HG03064 (cell line): ENCODE measurements around the gene GRID1.
A peak's percentile ranks its signal among the peaks of the same experiment; 100 is the strongest.

Source experiments
- ATAC-seq: cut with Tn5 transposase; IDR thresholded peaks from one replicate; pipeline ENCODE4 v1.9.1; 2021; ENCODE audit warnings: low read depth; ENCODE audit not compliant: unreplicated experiment

The GRID1 gene

GRCh38 chr10:86366033-86366901 is at the start of gene GRID1:
Gene GRID1 (minus strand): TSS chr10:86366795.
- no peak for ATAC-seq

DNA sequence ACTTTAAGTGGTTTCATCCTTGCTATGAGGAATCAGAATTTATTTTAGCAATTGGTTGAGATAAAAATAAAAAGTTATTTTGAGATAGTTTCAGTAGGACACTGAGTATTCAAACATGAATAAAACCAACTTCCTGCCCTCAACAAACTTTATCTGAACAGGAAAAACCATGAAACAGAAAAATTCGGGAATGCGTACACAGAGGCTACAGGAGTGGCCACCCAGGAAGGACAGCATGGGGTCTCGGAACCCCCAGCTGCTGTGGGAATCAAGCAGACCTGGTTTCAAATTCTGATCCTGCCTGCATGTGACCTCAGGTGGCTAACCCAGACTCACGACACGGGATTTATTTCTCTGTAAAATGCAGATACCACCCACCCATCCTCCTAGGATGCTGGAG is 49.0 kb upstream of the GRID1 start:
- ATAC-seq, result no peak

- ATAC-seq, result no peak
Measured at GRCh38 chr10:86415116-86415515, 48.5 kb upstream of the GRID1 start.

- peak; percentile 72 for ATAC-seq
Measured at GRCh38 chr10:86413046-86413728, 46.6 kb upstream of the GRID1 start.

DNA sequence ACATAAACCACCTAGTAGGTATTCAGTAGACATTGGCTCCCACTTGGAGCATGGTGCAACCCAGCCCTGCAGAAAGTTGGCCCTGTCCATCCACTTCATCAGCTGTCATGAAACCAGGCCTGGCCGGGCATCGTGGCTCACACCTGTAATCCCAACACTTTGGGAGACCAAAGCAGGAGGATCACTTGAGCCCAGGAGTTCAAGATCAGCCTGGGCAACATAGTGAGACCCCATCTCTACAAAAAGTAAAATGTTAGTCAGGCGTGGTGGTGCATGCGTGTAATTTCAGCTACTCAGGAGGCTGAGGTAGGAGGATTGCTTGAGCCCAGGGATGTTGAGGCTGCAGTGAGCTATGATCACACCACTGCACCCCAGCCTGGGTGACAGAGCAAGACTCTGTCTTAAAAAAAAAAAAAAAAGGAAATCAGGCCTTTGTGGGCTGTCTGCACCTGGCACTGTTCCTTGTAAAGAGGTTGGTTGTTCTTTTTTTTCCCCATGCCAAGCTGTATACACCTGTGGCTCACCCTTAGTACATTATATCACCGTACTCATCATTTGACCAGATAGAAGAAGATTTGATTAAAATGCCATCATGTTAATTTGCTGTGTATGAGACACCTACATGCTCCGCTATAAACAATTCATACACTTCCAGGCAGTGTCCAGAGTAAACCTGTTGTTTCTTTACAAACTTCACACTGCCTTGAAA is 45.4 kb upstream of the GRID1 start:
- ATAC-seq, result no peak

GRCh38 chr10:86411281-86411841 is 44.8 kb upstream of the GRID1 start:
- peak; percentile 48 for ATAC-seq

DNA sequence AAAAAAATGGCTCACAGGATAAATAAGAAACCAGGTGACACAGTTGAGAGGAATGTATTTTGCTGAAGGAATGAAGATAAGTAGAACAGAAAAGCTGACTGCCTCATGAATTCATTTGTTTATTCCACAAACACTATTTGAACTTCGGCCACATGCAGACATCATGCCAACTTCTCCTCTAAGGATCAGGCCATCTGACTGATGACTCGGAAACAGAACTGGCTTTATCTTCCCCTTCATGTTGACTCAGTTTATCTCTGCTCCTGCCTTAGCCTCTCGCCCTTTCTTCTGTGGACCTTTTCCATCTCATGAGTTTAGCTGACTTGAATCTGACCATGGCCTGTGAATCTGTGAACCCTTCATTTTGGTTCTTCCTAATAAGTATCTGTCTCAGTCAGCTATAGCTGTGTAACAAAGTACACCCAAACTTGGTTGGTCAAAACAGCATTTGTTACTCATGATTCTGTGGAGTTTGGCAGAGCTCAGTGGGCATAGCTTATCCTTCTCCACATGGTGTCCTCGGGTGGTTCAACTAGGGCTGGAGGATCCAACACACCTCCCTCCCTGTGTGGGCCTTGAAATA is 44.0 kb upstream of the GRID1 start:
- no peak for ATAC-seq

- no peak for ATAC-seq
Measured at GRCh38 chr10:86409183-86409582, 42.6 kb upstream of the GRID1 start.

DNA sequence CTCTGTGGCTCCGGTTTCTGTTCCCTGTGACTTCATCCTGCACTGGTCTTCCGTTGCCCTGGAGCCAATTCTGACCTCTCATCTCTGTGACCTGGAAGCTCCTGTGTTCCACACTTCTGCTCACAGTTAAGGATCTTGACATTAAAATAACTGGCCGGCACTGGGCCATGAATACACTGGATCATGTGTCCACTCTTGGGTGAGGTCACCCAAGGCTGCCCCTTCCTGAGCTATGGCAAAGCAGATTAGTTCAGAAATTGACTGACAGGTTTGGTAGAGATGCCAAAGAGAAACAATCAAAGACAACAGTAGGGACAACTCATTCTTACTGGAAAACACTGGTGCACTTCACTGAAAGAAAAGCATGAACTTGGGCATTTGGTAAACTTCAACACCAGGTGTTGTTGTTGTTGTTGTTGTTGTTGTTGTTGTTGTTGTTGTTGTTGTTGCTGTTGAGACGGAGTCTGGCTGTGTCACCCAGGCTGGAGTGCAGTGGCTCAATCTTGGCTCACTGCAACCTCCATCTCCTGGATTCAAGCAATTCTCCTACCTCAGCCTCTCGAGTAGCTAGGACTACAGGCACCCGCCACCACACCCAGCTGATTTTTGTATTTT is 36.7 kb upstream of the GRID1 start:
- ATAC-seq, result no peak

DNA sequence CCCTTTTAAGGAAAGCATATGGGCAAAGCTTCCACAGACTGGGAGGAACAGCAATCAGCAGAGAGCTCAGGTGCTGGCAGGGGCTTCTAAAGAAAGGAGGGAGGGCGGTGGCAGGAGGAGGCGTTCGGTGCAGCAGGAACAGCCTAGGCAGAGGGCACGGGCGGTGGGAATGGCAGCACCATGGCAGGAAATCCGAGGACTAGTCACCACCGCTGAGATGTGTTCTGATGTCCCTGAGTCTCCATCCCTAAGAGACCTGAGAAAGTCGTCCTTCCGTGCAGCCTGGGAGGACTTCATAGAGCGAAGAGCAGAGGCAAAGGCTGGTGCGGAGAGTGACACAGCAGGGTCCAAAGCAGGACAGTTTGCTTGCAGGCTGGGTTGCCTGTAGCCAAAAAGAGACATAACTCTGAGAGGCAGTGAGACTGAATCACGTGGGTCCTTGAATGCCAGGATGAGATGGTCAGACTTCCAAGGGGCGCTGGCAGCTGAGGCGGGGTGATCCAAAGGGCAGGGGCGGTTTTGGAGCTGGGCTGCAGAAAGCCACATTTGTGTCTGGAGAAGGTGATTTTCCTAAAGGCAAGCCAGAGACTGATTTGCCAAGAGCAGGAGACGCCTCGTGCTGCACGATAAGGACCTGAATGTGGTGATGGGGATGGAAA is 35.8 kb upstream of the GRID1 start:
- ATAC-seq, result no peak

- ATAC-seq, result no peak
Measured at GRCh38 chr10:86401588-86402282, 35.1 kb upstream of the GRID1 start.

DNA sequence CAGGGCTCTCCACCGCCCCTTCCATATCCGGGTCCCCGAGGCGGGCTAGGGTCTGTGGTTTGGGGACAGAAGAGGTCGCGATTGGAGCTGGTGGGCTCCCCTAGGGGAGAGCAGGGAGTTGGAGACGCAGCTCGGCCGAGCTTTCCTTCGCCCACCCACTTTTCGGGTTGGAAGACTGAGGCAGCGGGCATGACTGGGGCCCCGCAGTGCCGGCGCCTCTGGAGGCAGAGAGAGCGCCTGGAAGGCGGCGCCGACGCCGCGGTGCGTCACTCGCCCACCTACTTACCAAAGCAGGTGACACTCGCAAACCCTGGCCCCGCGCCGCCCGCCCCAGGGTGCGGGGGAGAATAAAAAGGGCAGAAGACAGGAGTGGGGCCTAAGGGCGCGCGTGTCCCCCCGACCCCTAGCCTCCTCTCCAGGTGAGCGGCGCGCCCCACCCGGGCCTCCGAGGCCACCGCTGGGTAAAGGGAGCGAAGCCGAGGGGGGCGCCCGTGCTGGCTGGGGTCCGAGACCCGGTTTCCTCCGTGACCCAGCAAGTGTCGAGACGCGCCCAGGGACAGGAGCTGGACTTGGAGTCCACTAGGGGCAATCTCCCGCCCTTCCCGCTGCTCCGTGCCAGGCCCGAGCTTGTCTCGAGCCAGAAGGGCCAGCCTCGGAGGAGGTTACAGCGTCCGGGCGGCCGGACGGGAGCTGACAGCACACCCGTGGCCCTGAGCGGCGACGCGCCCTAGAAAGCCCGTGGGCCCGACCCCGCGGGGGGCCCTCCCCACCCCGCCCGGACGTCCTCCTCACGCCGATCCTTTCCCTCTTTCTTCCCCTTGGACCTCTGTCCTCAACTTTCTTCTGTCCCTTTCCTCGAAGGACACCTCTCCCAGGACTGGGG is 34.4 kb upstream of the GRID1 start:
- ATAC-seq, result peak; percentile 32

DNA sequence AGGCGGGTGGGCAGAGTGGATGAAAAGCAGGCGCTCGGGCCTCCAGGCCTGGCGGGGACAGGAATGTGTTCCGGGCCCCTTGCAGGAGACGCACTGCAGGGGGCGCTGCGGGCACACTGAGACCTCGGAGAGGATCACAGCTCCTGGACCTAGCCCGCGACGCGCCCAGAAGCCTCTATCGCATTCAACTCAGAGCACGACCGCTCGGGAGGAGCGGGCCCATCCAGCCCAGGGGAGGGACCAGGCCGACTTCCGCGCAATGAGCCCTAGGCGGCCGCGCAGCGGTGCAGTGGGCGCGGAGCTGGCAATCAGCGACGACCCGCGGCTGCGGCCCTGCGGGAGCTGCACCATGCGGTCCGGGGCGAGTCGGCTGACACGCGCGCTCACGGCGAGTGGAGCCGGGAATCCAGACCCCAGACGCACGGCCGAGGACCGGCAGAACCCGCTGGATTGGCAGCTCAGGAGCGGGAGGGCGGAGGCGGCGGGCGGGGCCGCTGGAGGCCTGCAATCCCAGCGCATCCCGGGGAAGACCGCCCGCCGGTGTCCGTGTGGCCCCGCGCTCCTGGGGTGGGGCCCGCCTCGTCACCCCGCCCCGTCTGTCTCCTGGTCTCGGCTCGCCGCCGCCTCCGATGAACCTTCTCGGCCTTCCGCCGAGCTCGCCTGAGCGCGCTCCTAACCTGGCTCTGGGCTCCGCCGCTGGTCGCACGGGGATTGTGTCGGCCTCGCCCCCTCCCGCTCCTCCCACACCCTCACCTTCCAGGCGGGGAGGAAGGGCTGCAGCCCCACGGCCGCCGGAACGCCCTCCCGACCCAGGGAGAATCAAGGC is 33.5 kb upstream of the GRID1 start:
- peak; percentile 84 for ATAC-seq

- no peak for ATAC-seq
Measured at GRCh38 chr10:86399514-86399878, 32.9 kb upstream of the GRID1 start.

DNA sequence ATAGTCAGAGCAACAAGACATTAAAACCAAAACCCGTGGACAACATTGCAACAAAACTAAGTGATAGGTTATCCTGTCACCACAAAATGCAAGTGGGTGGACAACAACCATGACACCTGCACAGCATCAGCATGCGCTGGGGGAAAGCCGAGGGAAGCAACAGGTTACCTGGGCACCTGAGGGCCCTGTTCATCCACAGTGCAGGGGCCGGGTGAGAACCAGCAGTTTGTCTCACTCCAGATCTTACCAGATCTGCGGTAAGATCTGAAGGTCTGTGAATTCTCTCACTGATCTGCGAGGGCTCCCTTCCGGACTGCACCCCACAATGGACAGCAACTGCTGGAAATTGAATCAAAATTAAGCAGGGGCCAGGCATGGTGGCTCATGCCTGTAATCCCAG is 30.5 kb upstream of the GRID1 start:
- ATAC-seq, result no peak

- ATAC-seq, result no peak
Measured at GRCh38 chr10:86393862-86394455, 27.4 kb upstream of the GRID1 start.

DNA sequence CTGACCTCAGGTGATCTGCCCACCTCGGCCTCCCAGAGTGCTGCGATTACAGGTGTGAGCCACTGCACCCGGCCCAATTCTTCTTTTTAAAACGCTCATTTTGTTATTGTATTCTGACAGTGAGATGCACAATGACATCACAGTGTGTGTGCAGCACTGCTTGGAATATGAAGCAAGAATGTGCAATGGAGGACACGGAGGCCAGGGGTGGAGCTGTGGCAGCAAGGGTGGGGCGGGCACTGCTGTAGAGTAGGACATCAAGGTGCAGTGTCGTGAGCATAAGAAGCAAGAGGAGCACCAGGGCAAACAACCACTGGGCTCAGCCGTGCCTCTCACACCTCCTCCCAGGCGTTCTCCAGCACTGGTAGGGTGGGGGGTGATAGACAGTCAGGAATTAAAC is 26.8 kb upstream of the GRID1 start:
- no peak for ATAC-seq
